SK-MEL-5 (cell line): Measurements from ENCODE around the gene RCAN3. TPM values are rescaled to one million over a fixed set of nuclear protein-coding genes. Genes with fewer than 3 reads are reported as not detected.
"Not testable (repeated sequence)": the region's sequence is repeated elsewhere in the genome, so short reads cannot be mapped to it uniquely, and the experiment has no call there.

Experiments used
- DNase-seq: peaks from one replicate; pipeline ENCODE4 v3.0.0-alpha.2; 2016; ENCODE audit warnings: low read depth, low spot score
- in situ Hi-C: cut with HindIII; loops from 2 replicates; pipeline ENCODE4 v1.10.0; 2016; ENCODE audit warnings: low sequenced_read_pairs, high pct_unique_total_duplicates, low pct_unique_long_range_greater_than_20kb
- total RNA-seq: library from RNA; depleted of rRNA; stranded (reverse); fragments of >200 nt; shearing (Covaris generic); gene quantifications from 2 replicates; pipeline ENCODE4 v1.2.3, GENCODE V29; 2014

Gene RCAN3
- total RNA-seq, 1 experiment from 2014 or later = 9.2 TPM

DNA sequence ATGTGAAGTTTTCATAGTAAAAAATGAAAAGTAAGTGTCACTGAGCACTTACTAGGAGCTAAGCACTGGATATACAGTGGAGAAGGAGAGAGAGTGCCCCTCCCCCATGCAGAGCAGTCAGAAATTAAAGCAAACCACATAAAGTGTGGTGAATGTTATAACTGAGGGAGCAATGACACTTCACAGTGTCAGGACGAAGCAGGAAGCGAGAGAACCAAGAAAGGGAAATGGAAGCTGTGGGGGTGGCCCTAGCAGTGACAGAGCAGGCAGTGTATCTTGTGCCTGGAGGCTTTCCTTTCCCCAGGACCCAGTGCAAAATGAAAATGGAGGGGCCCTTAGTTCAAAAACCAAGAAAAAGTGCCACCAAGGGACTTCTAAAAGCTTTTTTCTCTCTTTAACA is 21.5 kb upstream of the RCAN3 start:
- in situ Hi-C loops = no loop called here
- no peak for DNase-seq

DNA sequence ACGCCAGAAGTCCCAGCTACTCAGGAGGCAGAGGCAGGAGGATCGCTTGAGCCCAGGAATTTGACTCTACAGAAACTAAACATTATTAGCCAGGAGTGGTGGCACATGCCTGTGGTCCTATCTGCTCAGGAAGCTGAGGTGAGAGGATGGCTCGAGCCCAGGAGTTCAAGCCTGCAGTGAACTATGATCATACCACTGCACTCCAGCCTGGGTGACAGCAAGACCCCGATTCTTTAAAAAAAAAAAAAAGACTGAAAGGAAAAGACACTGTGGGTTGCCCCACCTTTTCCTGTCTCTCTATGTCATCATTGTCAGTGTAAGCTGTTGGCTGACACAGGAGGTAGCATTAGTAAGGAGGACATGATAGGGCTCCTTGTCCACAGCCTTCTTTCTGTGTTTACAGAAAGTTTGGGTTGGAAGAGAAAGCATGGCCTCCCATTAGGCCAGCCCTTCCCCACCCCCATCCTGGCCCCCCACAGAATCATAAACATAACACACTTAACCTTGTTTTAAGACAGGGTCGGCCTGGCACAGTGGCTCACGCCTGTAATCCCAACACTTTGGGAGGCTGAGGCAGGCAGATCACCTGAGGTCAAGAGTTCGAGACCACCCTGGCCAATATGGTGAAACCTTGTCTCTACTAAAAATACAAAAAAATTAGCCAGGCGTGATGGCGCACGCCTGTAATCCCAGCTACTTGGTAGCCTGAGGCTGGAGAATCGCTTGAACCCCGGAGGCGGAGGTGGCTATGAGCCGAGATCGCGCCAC is 20.6 kb upstream of the RCAN3 start:
- no peak for DNase-seq
- in situ Hi-C loops = no loop called here

DNA sequence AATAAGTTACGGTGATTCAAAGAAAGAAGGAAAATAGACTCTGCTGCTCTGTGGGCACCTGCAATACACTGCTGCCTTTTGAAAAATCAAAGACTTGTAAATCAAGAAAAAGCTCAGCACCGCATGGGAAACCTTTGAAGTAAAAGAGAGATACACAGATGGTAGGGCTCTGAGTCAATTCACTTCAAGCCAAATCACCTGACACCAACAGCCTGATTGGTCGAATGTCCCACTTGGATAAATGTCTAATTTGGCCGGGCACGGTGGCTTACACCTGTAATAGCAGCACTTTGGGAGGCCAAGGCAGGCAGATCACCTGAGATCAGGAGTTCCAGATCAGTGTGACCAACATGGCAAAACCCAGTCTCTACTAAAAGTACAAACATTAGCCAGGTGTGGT is 19.2 kb upstream of the RCAN3 start:
- no peak for DNase-seq
- in situ Hi-C loops = no loop called here

GRCh38 chr1:24484199-24484598 is 18.4 kb upstream of the RCAN3 start:
- in situ Hi-C loops = no loop called here
- DNase-seq = no peak

DNA sequence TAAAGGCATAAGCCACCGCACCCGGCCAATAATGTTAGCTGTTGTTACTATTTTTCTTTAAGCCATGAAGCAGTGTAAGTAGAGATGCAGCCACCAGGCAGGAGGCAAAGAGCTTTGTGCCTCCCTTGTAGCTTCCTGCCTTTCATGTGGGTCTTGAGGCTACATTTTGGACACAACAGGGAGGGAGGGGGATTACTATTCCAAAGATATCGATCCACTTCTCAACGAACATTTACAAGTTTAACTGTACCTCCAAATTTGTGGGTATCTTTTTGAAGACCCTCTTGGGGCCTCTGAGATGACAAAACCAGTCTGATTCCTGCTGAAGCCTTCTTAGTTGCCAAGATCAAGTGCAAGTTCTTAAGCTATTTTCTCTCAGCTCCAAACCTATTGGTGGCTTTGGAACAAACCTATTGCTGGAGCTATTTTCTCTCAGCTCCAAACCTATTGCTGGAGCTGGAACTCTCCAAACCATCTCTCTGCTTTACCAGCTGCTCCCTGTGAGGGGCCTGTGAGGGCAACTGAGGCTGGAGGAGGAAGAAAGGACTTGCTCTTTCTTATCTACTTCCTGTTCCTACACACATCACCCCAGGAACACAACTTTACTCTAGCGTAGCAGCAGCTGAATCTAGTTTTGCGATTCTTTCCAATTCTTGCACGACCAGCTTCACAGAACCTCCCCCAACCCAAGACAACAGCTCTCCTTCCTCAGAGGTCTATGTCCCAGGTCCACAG is 16.1 kb upstream of the RCAN3 start:
- in situ Hi-C loops = no loop called here
- no peak for DNase-seq

DNA sequence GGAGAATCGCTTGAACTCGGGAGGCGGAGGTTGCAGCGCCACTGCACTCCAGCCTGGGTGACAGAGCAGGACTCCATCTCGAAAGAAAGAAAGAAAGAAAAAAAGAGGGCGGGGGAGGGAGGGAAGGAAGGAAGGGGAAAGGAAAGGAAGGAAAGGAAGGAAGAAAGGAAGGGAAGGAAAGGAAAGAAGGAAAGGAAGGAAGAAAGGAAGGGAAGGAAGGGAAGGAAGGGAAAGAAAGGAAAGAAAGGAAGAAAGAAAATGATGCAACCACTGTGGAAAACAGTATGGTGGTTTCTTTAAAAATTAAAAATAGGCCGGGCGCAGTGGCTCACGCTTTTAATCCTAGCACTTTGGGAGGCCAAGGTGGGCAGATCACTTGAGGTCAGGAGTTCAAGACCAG is 15.2 kb upstream of the RCAN3 start:
- no peak for DNase-seq
- in situ Hi-C loops = no loop called here

DNA sequence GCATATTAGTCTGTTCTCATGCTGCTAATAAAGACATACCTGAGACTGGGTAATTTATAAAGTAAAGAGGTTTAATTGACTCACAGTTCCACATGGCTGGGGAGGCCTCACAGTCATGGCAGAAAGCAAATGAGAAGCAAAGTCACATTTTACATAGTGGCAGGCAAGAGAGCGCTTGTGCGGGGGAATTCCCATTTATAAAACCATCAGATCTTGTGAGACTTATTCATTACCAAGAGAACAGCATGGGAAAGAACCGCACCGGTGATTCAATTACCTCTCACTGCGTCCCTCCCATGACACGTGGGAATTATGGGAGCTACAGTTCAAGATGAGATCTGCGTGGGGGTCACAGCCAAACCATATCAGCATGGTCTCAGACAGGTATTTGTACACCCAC is 14.5 kb upstream of the RCAN3 start:
- DNase-seq, in situ Hi-C loops: not testable (repeated sequence)

DNA sequence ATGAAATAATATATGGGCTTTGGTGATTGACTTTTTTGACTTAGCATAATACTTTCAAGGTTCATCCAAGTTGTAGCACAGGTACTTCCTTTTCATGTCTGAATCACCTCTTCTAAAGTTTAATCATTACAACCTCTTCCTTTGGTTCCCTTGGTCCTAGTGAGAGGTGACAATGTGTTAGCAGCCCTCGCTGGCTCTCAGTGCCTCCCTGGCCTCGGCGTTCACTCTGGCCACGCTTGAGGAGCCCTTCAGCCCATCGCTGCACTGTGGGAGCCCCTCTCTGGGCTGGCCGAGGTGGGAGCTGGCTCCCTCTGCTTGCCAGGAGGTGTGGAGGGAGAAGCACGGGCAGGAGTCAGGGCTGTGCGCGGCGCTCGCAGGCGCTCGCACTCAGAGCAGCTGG is 13.0 kb upstream of the RCAN3 start:
- no peak for DNase-seq
- in situ Hi-C loops = no loop called here

DNA sequence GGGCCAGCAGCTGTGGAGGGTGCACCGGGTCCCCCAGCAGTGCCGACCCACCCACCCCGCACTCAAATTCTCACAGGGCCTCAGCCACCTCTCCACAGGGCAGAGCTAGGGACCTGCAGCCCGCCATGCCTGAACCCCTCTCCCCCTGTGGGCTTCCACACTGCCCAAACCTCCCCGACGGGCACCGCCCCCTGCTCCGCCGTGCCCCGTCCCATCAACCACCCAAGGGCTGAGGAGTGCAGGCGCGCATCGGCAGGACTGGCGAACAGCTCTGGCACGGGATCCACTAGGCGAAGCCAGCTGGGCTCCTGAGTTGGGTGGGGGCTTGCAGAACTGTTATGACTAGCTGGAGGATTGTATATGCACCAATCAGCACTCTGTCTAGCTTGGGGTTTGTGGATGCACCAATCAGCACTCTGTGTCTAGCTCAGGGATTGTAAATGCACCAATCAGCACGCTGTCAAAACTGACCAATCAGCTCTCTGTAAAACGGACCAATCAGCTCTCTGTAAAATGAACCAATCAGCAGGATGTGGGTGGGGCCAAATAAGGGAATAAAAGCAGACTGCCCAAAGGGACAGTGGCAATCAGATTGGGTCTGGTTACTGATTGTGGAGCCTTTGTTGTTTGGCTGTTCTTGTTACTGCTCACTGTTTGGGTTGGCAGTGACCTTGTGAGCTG is 12.4 kb upstream of the RCAN3 start:
- in situ Hi-C loops = no loop called here
- DNase-seq = no peak

- in situ Hi-C loops = no loop called here
- DNase-seq = no peak
Observed at GRCh38 chr1:24491577-24492360, 10.9 kb upstream of the RCAN3 start.

- DNase-seq, in situ Hi-C loops: not testable (repeated sequence)
Observed at GRCh38 chr1:24492935-24493334, 9.7 kb upstream of the RCAN3 start.

GRCh38 chr1:24493785-24494184 is 8.9 kb upstream of the RCAN3 start:
- in situ Hi-C loops = no loop called here

DNA sequence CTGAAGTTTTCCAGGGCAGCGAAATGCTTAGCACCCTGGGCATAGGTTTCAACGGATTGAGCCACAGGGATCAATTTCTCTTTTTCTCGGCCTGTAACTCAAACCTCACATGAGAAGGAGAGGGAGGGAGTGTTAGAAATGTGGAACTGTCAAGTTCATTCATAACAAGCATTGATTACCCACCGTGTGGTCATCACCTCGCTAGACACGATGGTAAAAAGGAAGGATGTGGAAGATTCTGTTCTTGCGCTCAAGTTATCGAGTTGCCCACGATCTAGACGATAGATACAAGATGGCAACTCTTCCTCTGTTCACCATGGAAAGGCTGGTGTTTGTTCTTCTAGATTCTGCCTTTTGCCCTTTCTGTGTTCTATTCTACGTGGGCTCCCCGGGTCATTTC is 4.0 kb upstream of the RCAN3 start:
- DNase-seq = no peak
- in situ Hi-C loops = no loop called here

More at GRCh38 chr1:24493785-24494184, 8.9 kb upstream of the RCAN3 start:
- no peak for DNase-seq

GRCh38 chr1:24500448-24501048 is 2.1 kb upstream of the RCAN3 start:
- DNase-seq = no peak
- in situ Hi-C loops = no loop called here

DNA sequence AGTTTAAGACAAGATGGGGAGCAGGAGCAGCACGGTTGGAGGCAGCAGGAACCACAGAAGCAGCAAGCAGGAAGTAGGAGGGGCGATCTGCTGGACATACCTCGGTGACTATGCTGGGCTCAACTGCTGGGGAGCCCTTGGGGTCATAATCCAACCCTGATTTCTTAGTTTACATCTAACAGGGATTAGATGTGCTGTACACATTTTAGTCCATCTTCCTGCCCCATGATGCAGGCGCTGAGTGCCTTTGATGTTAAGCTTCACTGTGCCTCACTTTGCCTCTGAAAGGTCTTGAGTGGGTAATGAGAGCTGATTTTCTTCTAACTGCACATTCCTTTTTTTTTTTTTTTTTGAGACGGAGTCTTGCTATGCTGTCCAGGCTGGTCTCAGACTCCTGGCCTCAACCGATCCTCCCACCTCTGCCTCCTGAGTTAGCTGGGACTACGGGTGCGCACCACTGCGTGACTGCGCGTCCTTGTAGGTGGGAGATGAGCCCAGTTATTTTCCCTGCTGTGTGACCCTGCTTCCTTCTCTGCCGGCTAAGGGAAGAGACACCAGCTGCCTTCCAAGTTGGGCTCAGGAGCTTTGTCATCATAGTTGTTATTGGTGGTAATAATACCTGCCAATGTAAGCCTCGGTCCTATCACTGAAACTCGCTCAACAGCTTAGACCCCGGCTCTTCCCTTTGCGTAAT is 1.1 kb upstream of the RCAN3 start:
- in situ Hi-C loops = no loop called here
- DNase-seq = peak; percentile 43

GRCh38 chr1:24502065-24502708 is 449 bp upstream of the RCAN3 start:
- in situ Hi-C loops = no loop called here
- peak; percentile 42 for DNase-seq
